Astrocyte of the spinal cord (primary cell): ENCODE results near the gene KCNE1.
"Not testable (repeated sequence)": the region's sequence is repeated elsewhere in the genome, so short reads cannot be mapped to it uniquely, and the experiment has no call there.

Experiments used
- DNase-seq: peaks from one replicate; pipeline ENCODE4 v3.0.0; 2011; ENCODE audit warnings: low read depth, low spot score
- H3K4me3 ChIP-seq: 2 replicates; pipeline ENCODE4 v1.5.1; 2011; ENCODE audit warnings: low read depth, mild to moderate bottlenecking, low read length, moderate library complexity
- CTCF ChIP-seq: IDR thresholded peaks from 2 replicates; pipeline ENCODE4 v1.5.1; 2012; ENCODE audit warnings: low read depth, mild to moderate bottlenecking, low read length, inconsistent platforms
- in situ Hi-C: cut with HindIII; loops from 2 replicates; pipeline ENCODE4 v1.10.0; 2017; ENCODE audit warnings: low sequenced_read_pairs

Gene KCNE1

GRCh38 chr21:34504595-34504994 lies 7.4 kb downstream of the KCNE1 start:
- no peak for DNase-seq
- no peak for TF ChIP-seq CTCF
- H3K4me3 ChIP-seq = no peak overlapping the region
- in situ Hi-C loops = no loop called here

- in situ Hi-C loops = no loop called here
- DNase-seq = no peak
- no peak for TF ChIP-seq CTCF
- H3K4me3 ChIP-seq = no peak overlapping the region
Measured at GRCh38 chr21:34502480-34503106, 9.4 kb downstream of the KCNE1 start.

GRCh38 chr21:34501716-34502115 lies 10.3 kb downstream of the KCNE1 start:
- no peak for DNase-seq
- no peak for TF ChIP-seq CTCF
- no peak overlapping the region for H3K4me3 ChIP-seq
- in situ Hi-C loops = no loop called here

- no peak overlapping the region for H3K4me3 ChIP-seq
- no peak for TF ChIP-seq CTCF
- no peak for DNase-seq
- in situ Hi-C loops = no loop called here
Measured at GRCh38 chr21:34500191-34500590, 11.8 kb downstream of the KCNE1 start.

GRCh38 chr21:34499116-34499515 lies 12.9 kb downstream of the KCNE1 start:
- H3K4me3 ChIP-seq = no peak overlapping the region
- no peak for TF ChIP-seq CTCF
- DNase-seq = no peak
- in situ Hi-C loops = no loop called here

GRCh38 chr21:34498623-34499022 lies 13.4 kb downstream of the KCNE1 start:
- in situ Hi-C loops = no loop called here
- no peak for DNase-seq

GRCh38 chr21:34483854-34484253 lies 28.2 kb downstream of the KCNE1 start:
- in situ Hi-C loops, H3K4me3 ChIP-seq, DNase-seq: not testable (repeated sequence)

More at GRCh38 chr21:34498623-34499022, 13.4 kb downstream of the KCNE1 start:
- H3K4me3 ChIP-seq = no peak overlapping the region
- TF ChIP-seq CTCF = no peak

- H3K4me3 ChIP-seq, DNase-seq, in situ Hi-C loops: not testable (repeated sequence)
Measured at GRCh38 chr21:34483435-34483834, 28.6 kb downstream of the KCNE1 start.

- H3K4me3 ChIP-seq, DNase-seq, in situ Hi-C loops: not testable (repeated sequence)
Measured at GRCh38 chr21:34467333-34467732, 44.7 kb downstream of the KCNE1 start.

GRCh38 chr21:34459426-34459825 lies 52.6 kb downstream of the KCNE1 start:
- H3K4me3 ChIP-seq, DNase-seq, in situ Hi-C loops: not testable (repeated sequence)

- in situ Hi-C loops, H3K4me3 ChIP-seq, DNase-seq: not testable (repeated sequence)
Measured at GRCh38 chr21:34458266-34458665, 53.7 kb downstream of the KCNE1 start.
